Gastroesophageal sphincter (tissue), 4 donors: ENCODE measurements around the gene SIRT4. TPM values are rescaled to one million over a fixed set of nuclear protein-coding genes. Genes with fewer than 3 reads are reported as not detected.
"Not testable (repeated sequence)": the region's sequence is repeated elsewhere in the genome, so short reads cannot be mapped to it uniquely, and the experiment has no call there.

Experiments used
- ATAC-seq: fragments of 150-250 bp; one replicate; pipeline ENCODE4 v1.9.1; 2016; ENCODE audit warnings: mild to moderate bottlenecking, moderate library complexity
- H3K27ac ChIP-seq, 4 donors: fragments of 200-600 bp; sonication (generic) in 3 of 4; 1 replicate in 3 of 4; 2 replicates in 1 of 4; pipeline ENCODE4 v1.5.1; 2016 to 2019
- H3K27me3 ChIP-seq: fragments of 200-600 bp; sonication (generic); one replicate; pipeline ENCODE4 v1.5.1; 2019
- H3K36me3 ChIP-seq, 2 donors: fragments of 200-600 bp; sonication (generic); one replicate each; pipeline ENCODE4 v1.5.1; 2019; ENCODE audit warnings: control low read depth in 1 of 2
- H3K4me1 ChIP-seq, 3 donors: fragments of 200-600 bp; sonication (generic); 1 replicate in 2 of 3; 2 replicates in 1 of 3; pipeline ENCODE4 v1.5.1; 2016 to 2019; ENCODE audit warnings: control low read depth in 2 of 3
- H3K4me3 ChIP-seq, 2 donors: fragments of 200-600 bp; sonication (generic); one replicate each; pipeline ENCODE4 v1.5.1; 2019; ENCODE audit warnings: mild to moderate bottlenecking in 1 of 2, moderate library complexity in 1 of 2
- H3K9me3 ChIP-seq, 3 donors: fragments of 200-600 bp; sonication (generic); one replicate each; pipeline ENCODE4 v1.5.1; 2017 to 2019; ENCODE audit warnings: control low read depth in 2 of 3
- CTCF ChIP-seq, 4 experiments: fragments of 200-600 bp in 2 of 4; fragments of 450-650 bp in 2 of 4; sonication (generic) in 1 of 4; IDR thresholded peaks; one replicate each; pipeline ENCODE4 v1.5.1; 2017 to 2019; ENCODE audit warnings: antibody characterized with exemption in 4 of 4, mild to moderate bottlenecking in 2 of 4, moderate library complexity in 2 of 4
- EP300 ChIP-seq: sonication (generic); formaldehyde crosslinking; IDR thresholded peaks from one replicate; pipeline ENCODE4 v1.6.1; 2017; ENCODE audit warnings: antibody characterized with exemption, mild to moderate bottlenecking
- POLR2A ChIP-seq, 2 donors: fragments of 450-650 bp; IDR thresholded peaks; one replicate each; pipeline ENCODE4 v1.6.1; 2017; ENCODE audit warnings: antibody characterized with exemption in 2 of 2, mild to moderate bottlenecking in 2 of 2, moderate library complexity in 1 of 2
- POLR2AphosphoS5 ChIP-seq: sonication (generic); formaldehyde crosslinking; IDR thresholded peaks from one replicate; pipeline ENCODE4 v1.6.1; 2017; ENCODE audit warnings: antibody characterized with exemption
- WGBS, 2 donors: methylation state at CpG; one replicate each; pipeline ENCODE4 v1.1.5; 2018; ENCODE audit warnings: low coverage in 1 of 2; 5-methylcytosine and 5-hydroxymethylcytosine counted together
- total RNA-seq, 4 donors: library from RNA; depleted of rRNA; stranded (reverse); fragments of >200 nt; gene quantifications; one replicate each; pipeline ENCODE4 v1.1.0, GENCODE V29; 2016

SIRT4 gene
- 1 to 10 TPM in 3 of 4 donors, under 1 TPM in 1; 0.67 to 3.9 (median 3.7) TPM for total RNA-seq

GRCh38 chr12:120301962-120302815 is at the start of gene SIRT4:
Gene SIRT4, plus strand, starts transcription at chr12:120302321. Its CDS starts 1,241 bp downstream, at chr12:120303562.
- peaks cover 0 to 2% of the 10 kb centered on the region in 2 donors for H3K36me3 ChIP-seq
- H3K9me3 ChIP-seq = no peaks in the 10 kb centered on the region
- peak within 1 kb of the TSS; percentile 70 to 86 for H3K4me3 ChIP-seq
- no peaks in the 10 kb centered on the region for H3K27me3 ChIP-seq
- ATAC-seq = peak; percentile 97
- H3K27ac ChIP-seq = peak within 1 kb of the TSS; percentile 64 to 82 (median 81)
- WGBS, 2 donors = 10 to 12% methylated on average over 19 to 23 of the region's 31 CpGs
- H3K4me1 ChIP-seq = peaks cover 0 to 20% (median 4%) of the 10 kb centered on the region in 3 donors
- TF ChIP-seq POLR2AphosphoS5 (no peak), EP300 (no peak), POLR2A (IDR thresholded peaks at IDR 0.05) (no peak), CTCF (IDR thresholded peaks at IDR 0.05) (peak in 3 of 4 experiments; percentile 32 to 86 (median 59))

GRCh38 chr12:120253313-120253712 is 48.8 kb upstream of the SIRT4 start:
- not testable (repeated sequence) for H3K4me3 ChIP-seq, H3K27me3 ChIP-seq, H3K36me3 ChIP-seq, ATAC-seq, H3K9me3 ChIP-seq
- 48 to 75% methylated on average over 2 of the region's 6 CpGs for WGBS, 2 donors
- Histone ChIP-seq H3K4me1 (peaks cover 14 to 99% (median 84%) of the 10 kb centered on the region in 3 donors), H3K27ac (peak overlapping the region in 3 of 4 donors; percentile 74 to 93 (median 93))

- no peak for TF ChIP-seq CTCF (IDR thresholded peaks at IDR 0.05)
- TF ChIP-seq POLR2A (IDR thresholded peaks at IDR 0.05) = no peak
- H3K4me3 ChIP-seq = no peak overlapping the region
- no peaks in the 10 kb centered on the region for H3K27me3 ChIP-seq
- ATAC-seq = no peak
- H3K4me1 ChIP-seq = peaks cover 6 to 99% (median 80%) of the 10 kb centered on the region in 3 donors
- H3K9me3 ChIP-seq = no peaks in the 10 kb centered on the region
- peak overlapping the region in 3 of 4 donors; percentile 74 to 93 (median 93) for H3K27ac ChIP-seq
- WGBS, 2 donors = 53 to 63% methylated on average over 5 of the region's 7 CpGs
- H3K36me3 ChIP-seq = peaks cover 0 to 8% of the 10 kb centered on the region in 2 donors
Observed at GRCh38 chr12:120254809-120255208, 47.3 kb upstream of the SIRT4 start.

GRCh38 chr12:120257041-120257821 is 44.9 kb upstream of the SIRT4 start:
- TF ChIP-seq CTCF (IDR thresholded peaks at IDR 0.05) (peak in 2 of 4 experiments; percentile 29 to 41), EP300 (no peak), POLR2AphosphoS5 (peak; percentile 65)
- no peaks in the 10 kb centered on the region for H3K27me3 ChIP-seq
- H3K4me3 ChIP-seq = peak overlapping the region in 1 of 2 donors; percentile 22
- H3K4me1 ChIP-seq = peaks cover 8 to 99% (median 71%) of the 10 kb centered on the region in 3 donors
- H3K9me3 ChIP-seq = no peaks in the 10 kb centered on the region
- H3K27ac ChIP-seq = peak overlapping the region; percentile 55 to 93 (median 90)
- WGBS, 2 donors = 9 to 22% methylated on average over 3 to 8 of the region's 9 CpGs
- peaks cover 0 to 10% of the 10 kb centered on the region in 2 donors for H3K36me3 ChIP-seq
- ATAC-seq = peak; percentile 87

GRCh38 chr12:120258323-120258896 is 43.7 kb upstream of the SIRT4 start:
- no peak for ATAC-seq
- Histone ChIP-seq H3K4me3 (no peak overlapping the region), H3K9me3 (no peaks in the 10 kb centered on the region), H3K27ac (peak overlapping the region in 3 of 4 donors; percentile 87 to 93 (median 93)), H3K36me3 (peaks cover 0 to 10% of the 10 kb centered on the region in 2 donors), H3K4me1 (peaks cover 10 to 100% (median 68%) of the 10 kb centered on the region in 3 donors), H3K27me3 (no peaks in the 10 kb centered on the region)
- WGBS, 2 donors = 82 to 97% methylated on average over 4 of the region's 5 CpGs
- TF ChIP-seq CTCF (IDR thresholded peaks at IDR 0.05) (no peak), EP300 (no peak), POLR2AphosphoS5 (no peak), POLR2A (IDR thresholded peaks at IDR 0.05) (no peak)
